DOHH2 (cell line): ENCODE data around the gene REEP3.

ENCODE experiments used
- CTCF ChIP-seq: fragments of 200-600 bp; sonication (generic); IDR thresholded peaks from one replicate; pipeline ENCODE4 v1.5.1; 2014; ENCODE audit warnings: antibody characterized with exemption, mild to moderate bottlenecking, low read depth, low read length; ENCODE audit not compliant: poor library complexity, severe bottlenecking
- EZH2phosphoT487 ChIP-seq: fragments of 200-600 bp; sonication (generic); IDR thresholded peaks from 2 replicates; pipeline ENCODE4 v1.6.1; 2017; ENCODE audit warnings: borderline replicate concordance, mild to moderate bottlenecking, antibody characterized with exemption, low read length, moderate library complexity, mixed read lengths

DNA sequence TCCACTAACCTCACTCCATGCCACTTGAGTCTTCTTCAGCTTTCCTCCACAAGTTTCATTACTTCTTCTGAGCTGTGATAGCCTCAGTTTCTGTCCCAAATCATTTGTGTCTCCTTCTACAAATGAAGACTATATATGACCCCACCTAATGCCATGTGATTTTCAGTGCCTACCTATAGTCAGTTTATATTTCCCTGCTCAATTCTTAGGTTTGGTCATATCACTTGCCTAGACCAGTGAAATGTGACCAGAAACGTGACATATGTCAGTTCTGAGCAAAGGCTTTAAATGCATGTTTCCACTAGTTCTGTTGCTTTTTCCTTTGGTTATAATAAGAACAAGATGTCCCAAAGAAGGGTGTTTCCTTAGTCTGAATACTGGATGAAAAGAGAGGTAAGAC lies 24.6 kb upstream of the REEP3 start:
- TF ChIP-seq CTCF (no peak), EZH2phosphoT487 (no peak)
